OCI-LY3 (cell line): ENCODE results near the gene AREG.

Source experiments
- H2AFZ ChIP-seq: fragments of 200-600, 300-600 bp; shearing (Covaris generic); 2 replicates; pipeline ENCODE4 v1.6.0; 2014; ENCODE audit warnings: antibody characterized with exemption, low read depth, low read length
- H3K27ac ChIP-seq: fragments of 200-600, 300-600 bp; sonication (generic); 2 replicates; pipeline ENCODE4 v1.5.1; 2014; ENCODE audit warnings: mild to moderate bottlenecking, low read length, moderate library complexity, mixed read lengths
- H3K27me3 ChIP-seq: fragments of 200-600, 300-600 bp; sonication (generic); 2 replicates; pipeline ENCODE4 v1.6.1; 2014; ENCODE audit warnings: low read depth, low read length, mixed read lengths
- H3K36me3 ChIP-seq: fragments of 200-600, 300-600 bp; sonication (generic); replicated peaks from 2 replicates; pipeline ENCODE3; 2014; ENCODE audit warnings: low read depth, low read length, mixed read lengths
- H3K4me1 ChIP-seq: fragments of 300-600, 200-600 bp; sonication (generic); 2 replicates; pipeline ENCODE4 v1.6.1; 2014; ENCODE audit warnings: low read length, mixed read lengths
- H3K4me2 ChIP-seq: fragments of 200-600, 300-600 bp; sonication (generic); 2 replicates; pipeline ENCODE4 v1.6.1; 2014; ENCODE audit warnings: low read length, mixed read lengths
- H3K4me3 ChIP-seq: fragments of 300-600, 200-600 bp; sonication (generic); 2 replicates; pipeline ENCODE4 v1.5.1; 2014; ENCODE audit warnings: antibody characterized with exemption, mild to moderate bottlenecking, low read length, moderate library complexity
- H3K79me2 ChIP-seq: fragments of 300-600, 200-600 bp; shearing (Covaris generic); 2 replicates; pipeline ENCODE4 v1.6.1; 2014; ENCODE audit warnings: mild to moderate bottlenecking, low read length, mixed read lengths
- H3K9ac ChIP-seq: fragments of 300-600, 200-600 bp; shearing (Covaris generic); 2 replicates; pipeline ENCODE4 v1.6.0; 2014; ENCODE audit warnings: mild to moderate bottlenecking, low read length, moderate library complexity
- H3K9me3 ChIP-seq: fragments of 200-600, 300-600 bp; shearing (Covaris generic); 2 replicates; pipeline ENCODE4 v1.6.1; 2014; ENCODE audit warnings: low read length, mixed read lengths; ENCODE audit not compliant: insufficient read depth
- H4K20me1 ChIP-seq: fragments of 200-600, 300-600 bp; sonication (generic); 2 replicates; pipeline ENCODE4 v1.6.1; 2016; ENCODE audit warnings: low read length, mixed read lengths; ENCODE audit not compliant: insufficient read depth
- EZH2phosphoT487 ChIP-seq: fragments of 200-600 bp; shearing (Covaris generic); IDR thresholded peaks from 2 replicates; pipeline ENCODE4 v1.6.1; 2018; ENCODE audit warnings: antibody characterized with exemption, mixed run types, low read depth
- TF ChIP-seq, protein P1 (sequence below): fragments of 200-600, 300-600 bp; sonication (generic); IDR thresholded peaks from 2 replicates; pipeline ENCODE4 v1.5.1; 2014; ENCODE audit warnings: antibody characterized with exemption, low read length, low read depth

Gene AREG

DNA sequence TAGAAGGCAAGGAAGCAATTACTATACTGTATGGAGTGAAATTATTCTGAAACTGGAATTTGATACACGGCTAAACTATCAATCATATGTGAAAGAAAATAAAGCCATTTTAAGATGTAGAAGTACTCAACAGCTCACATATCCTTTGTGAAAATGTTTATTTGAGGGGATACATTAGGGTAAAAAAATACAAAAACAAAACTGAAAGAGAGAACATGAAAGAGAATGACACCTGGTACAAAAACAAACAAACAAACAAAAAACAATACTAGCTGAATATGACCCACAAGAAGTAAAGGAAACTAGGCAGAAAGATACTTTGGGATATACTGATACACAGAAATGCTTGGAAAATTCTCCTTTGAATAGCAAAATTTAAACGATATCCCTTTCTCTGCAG, 20.8 kb upstream of the AREG start:
- Histone ChIP-seq H3K27ac (no peak overlapping the region), H3K4me2 (no peak overlapping the region), H3K9ac (no peak overlapping the region), H3K79me2 (no peaks in the 10 kb centered on the region), H2AFZ (no peak overlapping the region), H3K4me1 (no peaks in the 10 kb centered on the region), H3K36me3 (no peaks in the 10 kb centered on the region), H4K20me1 (no peaks in the 10 kb centered on the region), H3K9me3 (no peaks in the 10 kb centered on the region), H3K4me3 (no peak overlapping the region), H3K27me3 (no peaks in the 10 kb centered on the region)
- TF ChIP-seq, protein P1, sequence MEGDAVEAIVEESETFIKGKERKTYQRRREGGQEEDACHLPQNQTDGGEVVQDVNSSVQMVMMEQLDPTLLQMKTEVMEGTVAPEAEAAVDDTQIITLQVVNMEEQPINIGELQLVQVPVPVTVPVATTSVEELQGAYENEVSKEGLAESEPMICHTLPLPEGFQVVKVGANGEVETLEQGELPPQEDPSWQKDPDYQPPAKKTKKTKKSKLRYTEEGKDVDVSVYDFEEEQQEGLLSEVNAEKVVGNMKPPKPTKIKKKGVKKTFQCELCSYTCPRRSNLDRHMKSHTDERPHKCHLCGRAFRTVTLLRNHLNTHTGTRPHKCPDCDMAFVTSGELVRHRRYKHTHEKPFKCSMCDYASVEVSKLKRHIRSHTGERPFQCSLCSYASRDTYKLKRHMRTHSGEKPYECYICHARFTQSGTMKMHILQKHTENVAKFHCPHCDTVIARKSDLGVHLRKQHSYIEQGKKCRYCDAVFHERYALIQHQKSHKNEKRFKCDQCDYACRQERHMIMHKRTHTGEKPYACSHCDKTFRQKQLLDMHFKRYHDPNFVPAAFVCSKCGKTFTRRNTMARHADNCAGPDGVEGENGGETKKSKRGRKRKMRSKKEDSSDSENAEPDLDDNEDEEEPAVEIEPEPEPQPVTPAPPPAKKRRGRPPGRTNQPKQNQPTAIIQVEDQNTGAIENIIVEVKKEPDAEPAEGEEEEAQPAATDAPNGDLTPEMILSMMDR = no peak
- no peak for TF ChIP-seq EZH2phosphoT487

DNA sequence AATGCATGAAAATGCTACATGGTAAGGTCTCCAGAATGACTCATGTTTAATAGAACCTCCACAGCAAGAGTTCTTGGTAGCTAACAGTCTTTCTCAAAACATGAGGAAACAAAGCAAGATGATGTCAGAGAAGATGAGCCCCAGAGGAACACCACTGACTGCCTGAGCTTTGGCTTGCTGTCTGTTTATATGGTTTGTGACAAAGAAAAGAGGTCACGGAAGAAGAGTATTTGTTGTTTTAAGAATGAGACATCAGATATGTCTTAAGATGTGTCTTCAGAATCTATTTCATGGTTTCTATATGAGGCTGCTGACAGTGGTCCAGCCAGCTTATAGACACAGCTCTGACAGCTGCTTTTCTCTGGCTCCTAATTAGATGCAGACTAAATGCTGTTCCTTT, 18.8 kb upstream of the AREG start:
- no peaks in the 10 kb centered on the region for H3K4me1 ChIP-seq
- no peak overlapping the region for H3K27ac ChIP-seq
- no peaks in the 10 kb centered on the region for H4K20me1 ChIP-seq
- no peak overlapping the region for H3K9ac ChIP-seq
- H3K36me3 ChIP-seq = no peaks in the 10 kb centered on the region
- TF ChIP-seq EZH2phosphoT487 = no peak
- TF ChIP-seq, protein P1 = no peak
- no peaks in the 10 kb centered on the region for H3K27me3 ChIP-seq
- no peak overlapping the region for H2AFZ ChIP-seq
- no peak overlapping the region for H3K4me2 ChIP-seq
- no peak overlapping the region for H3K4me3 ChIP-seq
- no peaks in the 10 kb centered on the region for H3K9me3 ChIP-seq
- H3K79me2 ChIP-seq = no peaks in the 10 kb centered on the region

DNA sequence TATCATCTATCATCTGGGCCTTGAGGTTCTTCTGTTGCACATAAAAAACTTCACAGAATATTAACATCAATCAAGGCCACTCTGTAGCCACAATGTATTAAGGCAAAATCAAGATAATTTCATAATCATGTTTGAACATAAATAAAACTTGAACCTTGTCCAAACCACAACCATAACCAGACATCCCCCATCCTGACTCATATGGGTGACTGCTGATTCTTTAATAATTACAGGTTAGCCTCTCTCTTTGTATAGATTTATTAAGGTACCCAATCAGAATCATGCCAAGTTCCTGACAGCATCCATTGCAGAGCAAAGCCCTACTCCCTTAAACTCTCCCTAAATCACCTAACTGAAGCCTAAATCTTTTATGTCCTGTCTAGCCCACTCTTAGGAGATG, 16.7 kb upstream of the AREG start:
- H3K27ac ChIP-seq = no peak overlapping the region
- H3K79me2 ChIP-seq = no peaks in the 10 kb centered on the region
- H3K9ac ChIP-seq = no peak overlapping the region
- H3K4me1 ChIP-seq = no peaks in the 10 kb centered on the region
- no peaks in the 10 kb centered on the region for H3K36me3 ChIP-seq
- H2AFZ ChIP-seq = no peak overlapping the region
- H3K4me3 ChIP-seq = no peak overlapping the region
- H3K4me2 ChIP-seq = no peak overlapping the region
- H4K20me1 ChIP-seq = no peaks in the 10 kb centered on the region
- no peak for TF ChIP-seq EZH2phosphoT487
- TF ChIP-seq, protein P1 = no peak
- H3K9me3 ChIP-seq = no peaks in the 10 kb centered on the region
- H3K27me3 ChIP-seq = no peaks in the 10 kb centered on the region

DNA sequence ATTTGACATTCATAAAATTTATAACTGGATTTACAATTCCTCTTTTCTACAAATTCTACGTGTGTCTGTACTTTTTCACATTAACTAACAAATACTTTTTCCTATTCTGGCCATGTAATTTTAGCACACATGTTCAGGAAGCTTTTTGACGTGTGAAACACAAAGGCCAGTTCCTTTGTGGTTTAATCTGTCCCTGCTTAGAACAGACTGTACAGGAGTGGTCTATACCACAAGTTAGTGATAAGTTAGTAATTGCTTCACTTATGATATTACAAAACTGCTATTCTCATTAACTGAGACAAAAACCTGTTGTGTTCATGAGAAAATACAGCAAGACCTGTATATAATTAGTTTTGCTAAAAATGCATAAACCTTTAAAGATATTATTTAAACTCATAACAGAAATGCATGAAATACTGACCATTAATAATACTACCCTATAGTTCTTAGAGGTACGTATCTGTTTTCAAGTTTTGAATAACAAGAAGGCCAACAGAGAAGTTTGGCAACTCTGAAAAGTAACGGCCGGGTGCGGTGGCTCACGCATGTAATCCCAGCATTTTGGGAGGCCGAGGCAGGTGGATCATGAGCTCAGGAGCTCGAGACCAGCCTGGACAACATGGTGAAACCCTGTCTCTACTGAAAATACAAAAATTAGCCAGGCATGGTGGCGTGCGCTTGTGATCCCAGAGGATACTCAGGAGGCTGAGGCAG, 13.7 kb upstream of the AREG start:
- no peak overlapping the region for H3K27ac ChIP-seq

More for the DNA sequence above, 13.7 kb upstream of the AREG start:
- Histone ChIP-seq H3K9me3 (no peaks in the 10 kb centered on the region), H2AFZ (no peak overlapping the region), H3K79me2 (no peaks in the 10 kb centered on the region), H3K27me3 (no peaks in the 10 kb centered on the region), H4K20me1 (no peaks in the 10 kb centered on the region), H3K4me2 (no peak overlapping the region), H3K4me3 (no peak overlapping the region), H3K36me3 (no peaks in the 10 kb centered on the region), H3K9ac (no peak overlapping the region), H3K4me1 (no peaks in the 10 kb centered on the region)
- no peak for TF ChIP-seq EZH2phosphoT487
- TF ChIP-seq, protein P1 = no peak
